Measurements from ENCODE around the gene ZNF689.
"Not testable (repeated sequence)": the region's sequence is repeated elsewhere in the genome, so short reads cannot be mapped to it uniquely, and the experiment has no call there.

Gene ZNF689

DNA sequence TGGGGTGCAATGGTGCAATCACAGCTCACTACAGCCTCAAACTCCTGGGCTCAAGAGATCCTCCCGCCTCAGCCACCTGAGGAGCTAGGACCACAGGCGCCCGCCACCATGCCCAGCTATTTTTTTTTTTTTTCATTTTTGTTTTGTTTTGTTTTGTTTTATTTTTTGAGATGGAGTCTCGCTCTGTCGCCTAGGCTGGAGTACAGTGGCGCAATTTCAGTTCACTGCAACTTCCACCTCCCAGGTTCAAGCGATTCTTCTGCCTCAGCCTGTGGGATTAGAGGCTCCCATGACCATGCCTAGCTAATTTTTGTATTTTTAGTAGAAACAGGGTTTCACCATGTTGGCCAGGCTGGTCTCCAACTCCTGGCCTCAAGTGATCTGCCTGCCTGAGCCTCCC lies 22.3 kb upstream of the ZNF689 start:
- not testable (repeated sequence) for H3K27ac ChIP-seq (ENCODE audit: low read length); H3K4me1 ChIP-seq (ENCODE audit: insufficient read depth, low read length); H3K36me3 ChIP-seq (ENCODE audit: insufficient read depth, low read depth, low read length); H3K9ac ChIP-seq (ENCODE audit: low read depth, low read length); H3K4me3 ChIP-seq (ENCODE audit: low read length); H3K27me3 ChIP-seq (ENCODE audit: insufficient read depth, low read length); H3K9me3 ChIP-seq (ENCODE audit: insufficient read depth, low read depth, low read length)

DNA sequence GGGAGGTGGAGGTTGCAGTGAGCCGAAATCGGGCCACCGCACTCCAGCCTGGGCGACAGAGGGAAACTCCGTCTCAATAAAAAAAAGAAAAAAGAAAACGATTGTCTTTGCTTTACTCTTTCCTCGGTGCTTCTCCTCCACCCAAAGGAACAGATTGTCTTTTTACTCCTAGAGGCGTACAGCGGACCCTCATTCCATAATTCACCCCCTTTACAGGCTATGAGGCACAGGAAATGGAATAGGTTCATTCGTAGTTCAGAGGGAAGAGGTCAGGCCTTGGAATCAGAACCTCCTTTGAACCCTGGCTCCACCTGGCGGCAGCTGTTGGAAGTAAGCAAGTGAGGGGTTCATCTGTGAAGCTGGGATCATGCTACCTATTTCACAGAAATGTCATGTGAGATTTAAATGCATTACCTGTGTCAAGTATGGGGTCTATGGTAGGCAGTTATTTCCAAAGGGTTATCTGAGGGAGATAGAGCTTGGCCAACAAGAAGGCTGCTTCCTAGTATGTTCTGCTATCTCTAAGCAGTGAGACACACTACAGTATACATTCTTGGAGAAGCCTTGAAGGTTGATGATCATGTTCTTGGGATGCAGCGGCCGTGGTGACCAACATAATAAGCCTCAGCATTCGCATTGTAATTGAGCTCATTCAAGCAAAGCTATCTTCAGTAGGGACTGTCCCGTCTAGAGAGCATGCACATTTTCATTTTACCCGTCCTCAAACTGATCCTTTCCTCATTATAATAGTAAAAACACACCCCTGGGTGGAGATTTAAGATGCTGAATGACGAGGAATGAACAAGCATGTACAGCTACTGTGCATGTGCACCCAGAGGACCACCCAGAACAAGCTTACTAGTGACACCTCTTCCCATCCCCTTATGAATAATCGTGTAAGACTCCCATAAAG lies 18.7 kb upstream of the ZNF689 start:
- Histone ChIP-seq H3K9me3 (ENCODE audit: insufficient read depth, low read depth, low read length) (no peaks in the 10 kb centered on the region), H3K4me1 (ENCODE audit: insufficient read depth, low read length) (no peaks in the 10 kb centered on the region), H3K36me3 (ENCODE audit: insufficient read depth, low read depth, low read length) (no peaks in the 10 kb centered on the region), H3K4me3 (ENCODE audit: low read length) (no peak overlapping the region), H3K27me3 (ENCODE audit: insufficient read depth, low read length) (no peaks in the 10 kb centered on the region), H3K9ac (ENCODE audit: low read depth, low read length) (no peak overlapping the region), H3K27ac (ENCODE audit: low read length) (no peak overlapping the region)

DNA sequence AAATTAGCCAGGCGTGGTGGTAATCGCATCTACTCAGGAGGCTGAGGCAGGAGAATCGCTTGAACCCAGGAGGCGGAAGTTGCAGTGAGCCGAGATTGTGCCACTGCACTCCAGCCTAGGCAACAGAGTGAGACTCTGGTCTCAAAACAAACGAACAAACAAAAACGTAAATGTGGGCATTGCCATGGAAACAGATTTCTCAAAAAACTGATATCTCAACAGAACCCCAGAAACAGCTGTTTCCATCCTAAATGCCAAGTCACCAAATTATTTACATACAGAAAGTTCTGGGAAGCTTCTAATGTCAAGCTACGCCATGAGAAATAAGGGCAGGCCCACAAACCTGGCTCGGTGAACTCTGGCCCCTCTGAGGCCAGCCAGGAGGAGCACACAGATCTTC lies 16.0 kb upstream of the ZNF689 start:
- no peaks in the 10 kb centered on the region for H3K4me1 ChIP-seq (ENCODE audit: insufficient read depth, low read length)
- H3K27ac ChIP-seq (ENCODE audit: low read length) = no peak overlapping the region
- H3K9ac ChIP-seq (ENCODE audit: low read depth, low read length) = no peak overlapping the region
- H3K36me3 ChIP-seq (ENCODE audit: insufficient read depth, low read depth, low read length) = no peaks in the 10 kb centered on the region
- no peaks in the 10 kb centered on the region for H3K9me3 ChIP-seq (ENCODE audit: insufficient read depth, low read depth, low read length)
- H3K4me3 ChIP-seq (ENCODE audit: low read length) = no peak overlapping the region
- peaks cover 15% of the 10 kb centered on the region; the same call in 1 of the 2 replicates for H3K27me3 ChIP-seq (ENCODE audit: insufficient read depth, low read length)

DNA sequence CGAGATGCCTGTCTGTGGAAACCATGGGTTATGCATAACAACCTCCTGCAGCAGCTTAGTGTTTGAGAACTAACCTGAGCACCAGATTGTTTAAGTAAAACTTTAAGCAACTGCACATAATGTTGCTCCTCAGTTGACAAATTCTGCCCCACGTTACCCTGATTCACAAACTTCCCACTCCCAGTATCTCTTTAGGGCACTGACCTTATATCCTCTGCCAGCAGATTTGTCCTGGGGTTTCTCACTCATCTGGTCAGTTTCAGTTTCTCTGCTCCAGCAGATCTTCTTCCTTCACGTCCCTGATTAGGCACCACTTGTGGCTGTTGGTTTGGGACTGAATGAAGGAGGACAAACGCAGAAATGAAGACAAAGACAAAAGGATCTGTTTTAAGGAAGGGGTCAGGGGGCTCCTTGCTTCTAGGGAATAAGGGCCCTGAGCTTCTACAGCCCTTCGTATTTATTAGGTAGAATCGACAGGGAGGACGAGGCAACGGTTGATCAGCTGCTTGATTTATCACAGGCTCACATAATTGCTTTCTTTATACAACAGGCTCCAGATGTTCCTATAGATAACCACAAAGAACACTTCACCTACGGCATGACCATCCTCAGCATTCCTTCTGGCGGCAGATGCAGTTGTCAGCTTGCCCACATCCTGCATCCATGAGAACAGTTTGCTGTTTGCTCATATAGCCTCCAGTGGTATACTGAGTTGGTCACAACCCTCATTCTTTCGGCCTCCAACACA lies 13.5 kb upstream of the ZNF689 start:
- Histone ChIP-seq H3K4me1 (ENCODE audit: insufficient read depth, low read length) (no peaks in the 10 kb centered on the region), H3K9ac (ENCODE audit: low read depth, low read length) (no peak overlapping the region), H3K36me3 (ENCODE audit: insufficient read depth, low read depth, low read length) (no peaks in the 10 kb centered on the region), H3K27me3 (ENCODE audit: insufficient read depth, low read length) (peaks cover 27% of the 10 kb centered on the region; the same call in 1 of the 2 replicates), H3K27ac (ENCODE audit: low read length) (no peak overlapping the region), H3K4me3 (ENCODE audit: low read length) (no peak overlapping the region), H3K9me3 (ENCODE audit: insufficient read depth, low read depth, low read length) (no peaks in the 10 kb centered on the region)

DNA sequence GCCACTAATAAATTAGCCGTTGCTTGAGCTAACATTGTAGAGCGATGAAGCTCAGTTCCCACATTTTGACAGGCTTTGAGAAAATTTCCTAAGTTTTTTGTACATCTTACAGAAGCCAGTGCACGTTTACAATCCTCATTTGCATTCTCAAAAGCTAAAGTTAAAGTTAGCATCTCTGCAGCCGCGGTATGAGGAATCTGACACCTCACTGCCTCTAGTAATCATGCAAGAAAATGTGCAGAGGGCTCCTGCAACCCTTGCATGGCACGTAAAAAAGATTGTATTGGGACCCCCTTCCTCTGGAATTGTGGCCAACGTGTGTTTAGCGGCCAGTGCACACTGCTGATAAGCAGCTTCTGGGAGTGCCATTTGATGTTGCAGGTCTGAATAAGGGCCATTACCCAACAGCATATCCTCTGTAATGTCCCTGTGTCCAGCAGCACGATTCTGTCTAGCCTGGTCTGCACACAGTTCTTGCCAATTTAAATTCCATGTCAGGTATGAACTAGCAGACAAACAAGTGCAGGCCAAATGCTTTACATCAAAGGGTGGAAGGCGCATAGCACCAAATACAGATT lies 12.4 kb upstream of the ZNF689 start:
- H3K9me3 ChIP-seq (ENCODE audit: insufficient read depth, low read depth, low read length) = no peaks in the 10 kb centered on the region
- H3K9ac ChIP-seq (ENCODE audit: low read depth, low read length) = no peak overlapping the region
- no peaks in the 10 kb centered on the region for H3K4me1 ChIP-seq (ENCODE audit: insufficient read depth, low read length)
- peaks cover 27% of the 10 kb centered on the region; the same call in 1 of the 2 replicates for H3K27me3 ChIP-seq (ENCODE audit: insufficient read depth, low read length)
- no peaks in the 10 kb centered on the region for H3K36me3 ChIP-seq (ENCODE audit: insufficient read depth, low read depth, low read length)
- no peak overlapping the region for H3K4me3 ChIP-seq (ENCODE audit: low read length)
- no peak overlapping the region for H3K27ac ChIP-seq (ENCODE audit: low read length)

DNA sequence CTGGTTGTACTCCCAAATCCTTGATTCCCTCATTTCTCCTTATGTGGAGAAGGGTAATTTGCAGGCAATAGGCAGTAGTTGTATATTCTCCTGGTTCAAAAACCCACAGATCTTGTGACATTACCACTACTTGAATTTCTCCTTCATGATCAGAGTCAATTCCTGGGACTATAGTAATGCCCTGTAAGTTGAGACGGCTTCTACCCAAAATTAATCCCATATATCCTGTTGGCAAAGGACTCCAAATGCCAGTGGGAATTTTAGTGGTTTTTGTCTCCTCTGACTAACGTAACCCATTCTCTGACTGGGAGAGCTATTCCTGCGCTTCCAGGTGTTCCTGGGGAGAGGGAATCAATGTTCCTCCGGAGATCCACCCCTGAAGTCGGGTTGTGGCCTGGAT lies 11.6 kb upstream of the ZNF689 start:
- no peaks in the 10 kb centered on the region for H3K4me1 ChIP-seq (ENCODE audit: insufficient read depth, low read length)
- peaks cover 27% of the 10 kb centered on the region; the same call in 1 of the 2 replicates for H3K27me3 ChIP-seq (ENCODE audit: insufficient read depth, low read length)
- no peaks in the 10 kb centered on the region for H3K9me3 ChIP-seq (ENCODE audit: insufficient read depth, low read depth, low read length)
- no peak overlapping the region for H3K27ac ChIP-seq (ENCODE audit: low read length)
- H3K36me3 ChIP-seq (ENCODE audit: insufficient read depth, low read depth, low read length) = no peaks in the 10 kb centered on the region
- no peak overlapping the region for H3K9ac ChIP-seq (ENCODE audit: low read depth, low read length)
- no peak overlapping the region for H3K4me3 ChIP-seq (ENCODE audit: low read length)

DNA sequence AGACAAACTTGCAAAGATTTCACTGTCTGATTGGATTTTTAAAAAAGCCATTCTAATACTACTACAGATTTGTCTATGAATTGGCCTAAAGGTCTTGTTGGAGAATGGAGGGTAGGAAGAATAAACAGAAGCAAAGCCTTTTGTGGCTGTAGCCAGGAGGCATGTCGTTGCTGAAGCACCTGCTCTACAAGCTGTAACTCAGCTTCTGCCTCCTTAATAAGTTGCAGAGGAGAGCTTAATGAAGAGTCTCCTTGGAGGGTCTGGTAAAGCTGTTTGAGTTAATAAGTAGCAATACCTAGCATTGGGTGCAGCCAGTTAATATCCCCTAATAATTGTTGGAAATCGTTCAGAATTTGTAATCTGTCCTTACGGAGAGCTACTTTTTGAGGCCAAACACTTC lies 10.0 kb upstream of the ZNF689 start:
- peaks cover 27% of the 10 kb centered on the region; the same call in 1 of the 2 replicates for H3K27me3 ChIP-seq (ENCODE audit: insufficient read depth, low read length)
- no peak overlapping the region for H3K4me3 ChIP-seq (ENCODE audit: low read length)
- H3K9ac ChIP-seq (ENCODE audit: low read depth, low read length) = no peak overlapping the region
- H3K4me1 ChIP-seq (ENCODE audit: insufficient read depth, low read length) = no peaks in the 10 kb centered on the region
- no peaks in the 10 kb centered on the region for H3K9me3 ChIP-seq (ENCODE audit: insufficient read depth, low read depth, low read length)
- no peak overlapping the region for H3K27ac ChIP-seq (ENCODE audit: low read length)
- no peaks in the 10 kb centered on the region for H3K36me3 ChIP-seq (ENCODE audit: insufficient read depth, low read depth, low read length)

DNA sequence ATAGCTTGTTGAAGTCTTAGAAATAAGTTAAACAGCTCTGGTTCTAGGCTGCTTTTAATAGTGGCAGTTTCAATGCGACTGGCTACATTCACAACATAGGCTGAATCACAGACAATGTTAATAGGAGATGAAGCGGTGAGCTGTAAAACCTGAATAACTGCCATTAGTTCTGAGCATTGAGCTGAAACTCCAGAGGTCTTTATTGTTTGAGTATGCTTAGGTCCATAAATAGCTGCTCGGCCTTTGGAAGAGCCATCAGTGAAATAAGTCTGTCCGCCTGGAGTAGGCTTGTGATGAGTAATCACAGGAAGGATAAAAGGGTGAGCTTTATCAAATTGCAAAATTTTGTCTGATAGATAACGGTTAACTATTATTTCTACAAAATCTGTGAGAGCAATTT lies 9.4 kb upstream of the ZNF689 start:
- Histone ChIP-seq H3K36me3 (ENCODE audit: insufficient read depth, low read depth, low read length) (no peaks in the 10 kb centered on the region), H3K9ac (ENCODE audit: low read depth, low read length) (no peak overlapping the region), H3K4me1 (ENCODE audit: insufficient read depth, low read length) (no peaks in the 10 kb centered on the region), H3K4me3 (ENCODE audit: low read length) (no peak overlapping the region), H3K9me3 (ENCODE audit: insufficient read depth, low read depth, low read length) (no peaks in the 10 kb centered on the region), H3K27ac (ENCODE audit: low read length) (no peak overlapping the region), H3K27me3 (ENCODE audit: insufficient read depth, low read length) (peaks cover 27% of the 10 kb centered on the region; the same call in 1 of the 2 replicates)

DNA sequence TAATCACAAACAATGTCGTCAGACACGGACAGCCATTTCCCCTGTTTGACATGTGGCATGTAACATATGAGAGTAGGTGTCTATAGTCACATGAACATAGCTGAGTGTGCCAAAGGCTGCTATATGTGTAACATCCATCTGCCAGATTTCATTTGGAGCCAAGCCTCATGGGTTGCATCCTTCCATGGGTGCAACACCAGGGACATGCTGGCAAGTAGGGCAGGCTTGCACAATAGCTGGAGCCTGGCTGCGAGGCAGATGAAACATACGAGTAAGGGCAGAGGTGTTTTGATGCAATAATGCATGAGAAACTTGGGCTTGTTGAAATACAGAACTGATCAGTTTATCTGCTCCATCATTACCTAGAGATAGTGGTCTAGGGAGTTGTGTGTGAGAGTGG lies 9.0 kb upstream of the ZNF689 start:
- peaks cover 27% of the 10 kb centered on the region; the same call in 1 of the 2 replicates for H3K27me3 ChIP-seq (ENCODE audit: insufficient read depth, low read length)
- no peak overlapping the region for H3K27ac ChIP-seq (ENCODE audit: low read length)
- H3K4me3 ChIP-seq (ENCODE audit: low read length) = no peak overlapping the region
- no peaks in the 10 kb centered on the region for H3K4me1 ChIP-seq (ENCODE audit: insufficient read depth, low read length)
- H3K9me3 ChIP-seq (ENCODE audit: insufficient read depth, low read depth, low read length) = no peaks in the 10 kb centered on the region
- H3K9ac ChIP-seq (ENCODE audit: low read depth, low read length) = no peak overlapping the region
- H3K36me3 ChIP-seq (ENCODE audit: insufficient read depth, low read depth, low read length) = no peaks in the 10 kb centered on the region

DNA sequence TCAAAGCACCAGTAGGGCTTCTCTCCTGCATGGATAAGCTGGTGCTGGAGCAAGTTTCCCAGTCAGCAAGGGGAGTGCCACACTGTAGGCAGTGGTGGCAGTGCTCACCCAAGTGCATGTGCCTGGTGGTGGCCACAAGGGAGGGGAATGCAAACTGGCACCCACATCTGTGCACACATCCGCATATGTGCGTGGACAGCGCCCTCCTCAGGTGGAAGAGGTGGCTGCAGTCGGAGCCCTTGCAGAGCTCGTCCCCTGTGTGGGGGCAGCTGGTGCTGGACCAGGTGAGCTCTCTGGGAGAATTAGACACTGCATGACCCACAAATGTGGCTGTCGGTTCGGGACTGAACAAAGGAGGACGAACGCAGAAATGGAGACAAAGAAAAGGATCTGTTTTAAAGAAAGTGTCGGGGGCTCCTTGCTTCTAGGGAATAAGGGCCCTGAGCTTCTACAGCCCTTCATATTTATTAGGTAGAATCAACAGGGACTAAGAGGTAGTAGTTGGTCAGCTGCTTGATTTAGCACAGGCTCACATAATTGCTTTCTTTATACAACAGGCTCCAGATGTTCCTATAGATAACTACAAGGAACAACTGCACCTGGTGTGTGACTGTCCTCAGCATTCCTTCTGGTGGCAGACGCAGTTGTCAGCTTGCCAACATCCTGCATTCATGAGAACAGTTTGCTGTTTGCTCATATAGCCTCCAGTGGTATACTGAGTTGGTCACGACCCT lies 5.3 kb upstream of the ZNF689 start:
- Histone ChIP-seq H3K36me3 (ENCODE audit: insufficient read depth, low read depth, low read length) (no peaks in the 10 kb centered on the region), H3K27me3 (ENCODE audit: insufficient read depth, low read length) (peaks cover 5% of the 10 kb centered on the region; the same call in 1 of the 2 replicates), H3K9me3 (ENCODE audit: insufficient read depth, low read depth, low read length) (no peaks in the 10 kb centered on the region), H3K9ac (ENCODE audit: low read depth, low read length) (no peak overlapping the region), H3K4me3 (ENCODE audit: low read length) (no peak overlapping the region), H3K27ac (ENCODE audit: low read length) (no peak overlapping the region), H3K4me1 (ENCODE audit: insufficient read depth, low read length) (no peaks in the 10 kb centered on the region)

Data from iPS-20b (cell line).